ENCODE measurements around the gene IRF2BPL. TPM values are rescaled to one million over a fixed set of nuclear protein-coding genes. Genes with fewer than 3 reads are reported as not detected.

The IRF2BPL gene
- total and polyA plus RNA-seq, 2 donors = 13.3 to 14.3 TPM

GRCh38 chr14:77045238-77046162, 17.0 kb upstream of the IRF2BPL start:
- peak in 1 of 9 donors; percentile 67 for DNase-seq (ENCODE audit: low read depth in 6 of 9, low spot score in 9 of 9)
- no peak overlapping the region for H3K4me3 ChIP-seq (ENCODE audit: low read length in 2 of 2)

GRCh38 chr14:77044783-77045237, 16.3 kb upstream of the IRF2BPL start:
- DNase-seq (ENCODE audit: low read depth in 6 of 9, low spot score in 9 of 9) = no peak
- 89% methylated on average over 2 of the region's 2 CpGs for WGBS
- Histone ChIP-seq H3K27ac (ENCODE audit: low read depth in 1 of 2, low read length in 1 of 2) (peak overlapping the region; percentile 66 to 99), H3K9me3 (ENCODE audit: control insufficient read depth in 2 of 2, insufficient read depth in 1 of 2, low read length in 1 of 2) (peaks cover 0 to 2% of the 10 kb centered on the region in 2 donors), H3K27me3 (ENCODE audit: control insufficient read depth in 2 of 2, insufficient read depth in 1 of 2, low read length in 1 of 2) (no peaks in the 10 kb centered on the region), H3K4me1 (ENCODE audit: control insufficient read depth in 2 of 2, insufficient read depth in 2 of 2, low read length in 2 of 2) (peaks cover 58 to 70% of the 10 kb centered on the region in 2 donors), H3K4me3 (ENCODE audit: low read length in 2 of 2) (no peak overlapping the region), H3K36me3 (ENCODE audit: control insufficient read depth in 2 of 2, insufficient read depth in 2 of 2, low read length in 1 of 2) (no peaks in the 10 kb centered on the region)

More at GRCh38 chr14:77045238-77046162, 17.0 kb upstream of the IRF2BPL start:
- WGBS = 68% methylated on average over 9 of the region's 9 CpGs
- Histone ChIP-seq H3K9me3 (ENCODE audit: control insufficient read depth in 2 of 2, insufficient read depth in 1 of 2, low read length in 1 of 2) (peaks cover 0 to 2% of the 10 kb centered on the region in 2 donors), H3K27me3 (ENCODE audit: control insufficient read depth in 2 of 2, insufficient read depth in 1 of 2, low read length in 1 of 2) (no peaks in the 10 kb centered on the region), H3K36me3 (ENCODE audit: control insufficient read depth in 2 of 2, insufficient read depth in 2 of 2, low read length in 1 of 2) (no peaks in the 10 kb centered on the region), H3K27ac (ENCODE audit: low read depth in 1 of 2, low read length in 1 of 2) (peak overlapping the region; percentile 64 to 99), H3K4me1 (ENCODE audit: control insufficient read depth in 2 of 2, insufficient read depth in 2 of 2, low read length in 2 of 2) (peaks cover 56 to 64% of the 10 kb centered on the region in 2 donors)

GRCh38 chr14:77043984-77044485, 15.5 kb upstream of the IRF2BPL start:
- Histone ChIP-seq H3K27ac (ENCODE audit: low read depth in 1 of 2, low read length in 1 of 2) (peak overlapping the region; percentile 99), H3K4me1 (ENCODE audit: control insufficient read depth in 2 of 2, insufficient read depth in 2 of 2, low read length in 2 of 2) (peaks cover 66 to 78% of the 10 kb centered on the region in 2 donors), H3K9me3 (ENCODE audit: control insufficient read depth in 2 of 2, insufficient read depth in 1 of 2, low read length in 1 of 2) (no peaks in the 10 kb centered on the region), H3K27me3 (ENCODE audit: control insufficient read depth in 2 of 2, insufficient read depth in 1 of 2, low read length in 1 of 2) (no peaks in the 10 kb centered on the region), H3K36me3 (ENCODE audit: control insufficient read depth in 2 of 2, insufficient read depth in 2 of 2, low read length in 1 of 2) (no peaks in the 10 kb centered on the region), H3K4me3 (ENCODE audit: low read length in 2 of 2) (no peak overlapping the region)
- 71% methylated on average over 8 of the region's 8 CpGs for whole genome bisulfite sequencing
- no peak for DNase-seq (ENCODE audit: low read depth in 6 of 9, low spot score in 9 of 9)

- WGBS = 40% methylated on average over 10 of the region's 10 CpGs
- Histone ChIP-seq H3K36me3 (ENCODE audit: control insufficient read depth in 2 of 2, insufficient read depth in 2 of 2, low read length in 1 of 2) (no peaks in the 10 kb centered on the region), H3K9me3 (ENCODE audit: control insufficient read depth in 2 of 2, insufficient read depth in 1 of 2, low read length in 1 of 2) (no peaks in the 10 kb centered on the region), H3K27me3 (ENCODE audit: control insufficient read depth in 2 of 2, insufficient read depth in 1 of 2, low read length in 1 of 2) (no peaks in the 10 kb centered on the region), H3K27ac (ENCODE audit: low read depth in 1 of 2, low read length in 1 of 2) (peak overlapping the region; percentile 99), H3K4me3 (ENCODE audit: low read length in 2 of 2) (peak overlapping the region in 1 of 2 donors; percentile 10), H3K4me1 (ENCODE audit: control insufficient read depth in 2 of 2, insufficient read depth in 2 of 2, low read length in 2 of 2) (peaks cover 71 to 84% of the 10 kb centered on the region in 2 donors)
- DNase-seq (ENCODE audit: low read depth in 6 of 9, low spot score in 9 of 9) = peak in 1 of 9 donors; percentile 72
Observed at GRCh38 chr14:77043177-77043983, 14.9 kb upstream of the IRF2BPL start.

GRCh38 chr14:77041881-77042545, 13.5 kb upstream of the IRF2BPL start:
- 44% methylated on average over 14 of the region's 14 CpGs for WGBS
- Histone ChIP-seq H3K9me3 (ENCODE audit: control insufficient read depth in 2 of 2, insufficient read depth in 1 of 2, low read length in 1 of 2) (no peaks in the 10 kb centered on the region), H3K4me3 (ENCODE audit: low read length in 2 of 2) (no peak overlapping the region), H3K4me1 (ENCODE audit: control insufficient read depth in 2 of 2, insufficient read depth in 2 of 2, low read length in 2 of 2) (peaks cover 84 to 98% of the 10 kb centered on the region in 2 donors), H3K36me3 (ENCODE audit: control insufficient read depth in 2 of 2, insufficient read depth in 2 of 2, low read length in 1 of 2) (no peaks in the 10 kb centered on the region), H3K27ac (ENCODE audit: low read depth in 1 of 2, low read length in 1 of 2) (peak overlapping the region; percentile 99), H3K27me3 (ENCODE audit: control insufficient read depth in 2 of 2, insufficient read depth in 1 of 2, low read length in 1 of 2) (no peaks in the 10 kb centered on the region)
- peak in 2 of 9 donors; percentile 47 to 75 for DNase-seq (ENCODE audit: low read depth in 6 of 9, low spot score in 9 of 9)

- Histone ChIP-seq H3K4me1 (ENCODE audit: control insufficient read depth in 2 of 2, insufficient read depth in 2 of 2, low read length in 2 of 2) (peaks cover 88 to 99% of the 10 kb centered on the region in 2 donors), H3K27me3 (ENCODE audit: control insufficient read depth in 2 of 2, insufficient read depth in 1 of 2, low read length in 1 of 2) (no peaks in the 10 kb centered on the region), H3K4me3 (ENCODE audit: low read length in 2 of 2) (peak overlapping the region; percentile 33 to 53), H3K9me3 (ENCODE audit: control insufficient read depth in 2 of 2, insufficient read depth in 1 of 2, low read length in 1 of 2) (no peaks in the 10 kb centered on the region), H3K27ac (ENCODE audit: low read depth in 1 of 2, low read length in 1 of 2) (peak overlapping the region; percentile 99), H3K36me3 (ENCODE audit: control insufficient read depth in 2 of 2, insufficient read depth in 2 of 2, low read length in 1 of 2) (no peaks in the 10 kb centered on the region)
- peak in 1 of 9 donors; percentile 41 for DNase-seq (ENCODE audit: low read depth in 6 of 9, low spot score in 9 of 9)
- WGBS = 25% methylated on average over 23 of the region's 23 CpGs
Observed at GRCh38 chr14:77040741-77041653, 12.5 kb upstream of the IRF2BPL start.

- no peaks in the 10 kb centered on the region for H3K36me3 ChIP-seq (ENCODE audit: control insufficient read depth in 2 of 2, insufficient read depth in 2 of 2, low read length in 1 of 2)
- DNase-seq (ENCODE audit: low read depth in 6 of 9, low spot score in 9 of 9) = peak; percentile 91 to 99 (median 95)
- H3K9me3 ChIP-seq (ENCODE audit: control insufficient read depth in 2 of 2, insufficient read depth in 1 of 2, low read length in 1 of 2) = no peaks in the 10 kb centered on the region
- under 1% methylated on average over 26 of the region's 26 CpGs for WGBS
- peaks cover 87 to 99% of the 10 kb centered on the region in 2 donors for H3K4me1 ChIP-seq (ENCODE audit: control insufficient read depth in 2 of 2, insufficient read depth in 2 of 2, low read length in 2 of 2)
- H3K27ac ChIP-seq (ENCODE audit: low read depth in 1 of 2, low read length in 1 of 2) = peak overlapping the region; percentile 99
- H3K4me3 ChIP-seq (ENCODE audit: low read length in 2 of 2) = peak overlapping the region; percentile 42 to 53
- H3K27me3 ChIP-seq (ENCODE audit: control insufficient read depth in 2 of 2, insufficient read depth in 1 of 2, low read length in 1 of 2) = no peaks in the 10 kb centered on the region
Observed at GRCh38 chr14:77040059-77040740, 11.7 kb upstream of the IRF2BPL start.
